Colonic mucosa (tissue), 4 donors: ENCODE measurements around the gene ZACN. TPM values are rescaled to one million over a fixed set of nuclear protein-coding genes. Genes with fewer than 3 reads are reported as not detected.

Source experiments
- DNase-seq: peaks from one replicate; pipeline ENCODE4 v3.0.0-alpha.2; 2020
- H3K27ac ChIP-seq: fragments of 200-600 bp; one replicate; pipeline ENCODE4 v1.8.0; 2021
- H3K27me3 ChIP-seq: fragments of 200-600 bp; one replicate; pipeline ENCODE4 v1.8.0; 2021
- H3K36me3 ChIP-seq: fragments of 200-600 bp; one replicate; pipeline ENCODE4 v1.8.0; 2021
- H3K4me1 ChIP-seq: fragments of 200-600 bp; one replicate; pipeline ENCODE4 v1.8.0; 2021; ENCODE audit warnings: mild to moderate bottlenecking
- H3K4me3 ChIP-seq: fragments of 200-600 bp; one replicate; pipeline ENCODE4 v1.8.0; 2021
- H3K9ac ChIP-seq, 2 donors: one replicate each; pipeline ENCODE4 v1.7.0; 2013; ENCODE audit warnings: control low read depth in 2 of 2, low read depth in 2 of 2, low read length in 2 of 2
- H3K9me3 ChIP-seq: fragments of 200-600 bp; one replicate; pipeline ENCODE4 v1.8.0; 2021
- CTCF ChIP-seq: fragments of 200-600 bp; IDR thresholded peaks from one replicate; pipeline ENCODE4 v1.8.0; 2022; ENCODE audit warnings: antibody characterized with exemption, mild to moderate bottlenecking
- intact Hi-C: fragments of 100-400 bp; cut with DNase I; formaldehyde crosslinking; loops from one replicate; pipeline ENCODE4 v1.14.1; 2022
- total RNA-seq, 2 donors: library from RNA; stranded (reverse); fragmentation: NEBNext Ultra II Directional in 1 of 2; extraction: Animal tissue kit (Norgen Biotek cat#: 25700) in 1 of 2; gene quantifications; one replicate each; pipeline ENCODE4 v1.2.1, GENCODE V29; 2021
- donor health status: healthy.
- donor health status: DM: no; HTN: no; CAD: no.
- donor health status: DM: no; HTN: no; CAD: no.

The ZACN gene
- total RNA-seq, 2 donors from 2014 or later: not detected

- DNase-seq: no peak
- no peaks in the 10 kb centered on the region for H3K27me3 ChIP-seq
- peaks cover 20% of the 10 kb centered on the region for H3K36me3 ChIP-seq
- no peak overlapping the region for H3K4me3 ChIP-seq
- no peaks in the 10 kb centered on the region for H3K9me3 ChIP-seq
- H3K4me1 ChIP-seq: no peaks in the 10 kb centered on the region
- H3K27ac ChIP-seq: no peak overlapping the region
- intact Hi-C loops: no loop called here
- no peak for TF ChIP-seq CTCF
- no peak overlapping the region for H3K9ac ChIP-seq
Measured at GRCh38 chr17:76085731-76086366, 6.9 kb downstream of the ZACN start.

DNA sequence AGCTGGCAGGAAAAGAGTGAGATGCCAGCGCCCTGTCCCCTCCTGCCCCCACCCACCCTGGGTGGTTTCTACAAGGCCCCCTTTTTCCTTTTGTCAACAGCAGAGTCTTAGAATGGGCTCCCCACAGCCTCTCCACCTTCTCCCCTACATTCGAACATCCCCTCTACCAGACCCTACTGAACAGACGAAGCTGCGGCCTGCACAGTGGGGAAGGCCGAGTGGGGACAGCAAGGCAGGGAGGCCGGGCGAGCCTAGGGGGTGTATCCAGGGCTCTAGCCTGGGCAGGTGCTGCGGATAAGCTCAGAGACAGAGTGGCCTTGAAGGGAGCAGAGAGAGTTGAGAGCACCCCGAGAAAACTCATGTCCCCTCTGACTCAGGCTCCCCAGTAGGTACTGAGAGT is 7.4 kb downstream of the ZACN start:
- Histone ChIP-seq H3K9ac (no peak overlapping the region), H3K4me1 (no peaks in the 10 kb centered on the region), H3K36me3 (peaks cover 20% of the 10 kb centered on the region), H3K27me3 (no peaks in the 10 kb centered on the region), H3K9me3 (no peaks in the 10 kb centered on the region), H3K27ac (no peak overlapping the region), H3K4me3 (no peak overlapping the region)
- intact Hi-C loops: no loop called here
- DNase-seq: no peak
- TF ChIP-seq CTCF: no peak

GRCh38 chr17:76087531-76087930 is 8.5 kb downstream of the ZACN start:
- Histone ChIP-seq H3K9ac (no peak overlapping the region), H3K27ac (no peak overlapping the region), H3K9me3 (no peaks in the 10 kb centered on the region), H3K27me3 (no peaks in the 10 kb centered on the region), H3K4me1 (no peaks in the 10 kb centered on the region), H3K36me3 (peaks cover 20% of the 10 kb centered on the region), H3K4me3 (no peak overlapping the region)
- TF ChIP-seq CTCF: no peak
- intact Hi-C loops: no loop called here
- no peak for DNase-seq

- H3K4me3 ChIP-seq: no peak overlapping the region
- intact Hi-C loops: no loop called here
- no peaks in the 10 kb centered on the region for H3K4me1 ChIP-seq
- no peaks in the 10 kb centered on the region for H3K27me3 ChIP-seq
- H3K36me3 ChIP-seq: peaks cover 21% of the 10 kb centered on the region
- no peak for TF ChIP-seq CTCF
- H3K9ac ChIP-seq: no peak overlapping the region
- no peak overlapping the region for H3K27ac ChIP-seq
- H3K9me3 ChIP-seq: no peaks in the 10 kb centered on the region
- DNase-seq: no peak
Measured at GRCh38 chr17:76088041-76088867, 9.3 kb downstream of the ZACN start.

- no peaks in the 10 kb centered on the region for H3K4me1 ChIP-seq
- no peak overlapping the region for H3K27ac ChIP-seq
- H3K27me3 ChIP-seq: no peaks in the 10 kb centered on the region
- intact Hi-C loops: no loop called here
- DNase-seq: no peak
- no peak for TF ChIP-seq CTCF
- no peak overlapping the region for H3K4me3 ChIP-seq
- peaks cover 28% of the 10 kb centered on the region for H3K36me3 ChIP-seq
- H3K9ac ChIP-seq: no peak overlapping the region
- H3K9me3 ChIP-seq: no peaks in the 10 kb centered on the region
Measured at GRCh38 chr17:76088868-76089576, 10.0 kb downstream of the ZACN start.
